ENCODE measurements around the gene ZNF384. TPM values are rescaled to one million over a fixed set of nuclear protein-coding genes. Genes with fewer than 3 reads are reported as not detected.
A peak's percentile ranks its signal among the peaks of the same experiment; 100 is the strongest.

Gene ZNF384
- total and polyA plus RNA-seq, 10 of the 15 experiments (the other 5 are each of a cell fraction or from before 2014, with no cell fraction given) = 0.46 to 81.5 (median 30.5) TPM

GRCh38 chr12:6662906-6663742, 26.1 kb downstream of the ZNF384 start, which contains the start of gene ING4 (continued):
- peak; percentile 87 for TF ChIP-seq JUND (IDR thresholded peaks at IDR 0.05; ENCODE audit: low read depth, low read length)
- peak; percentile 19; the same call in 1 of the 2 replicates for TF ChIP-seq ZNF384 (IDR thresholded peaks at IDR 0.05; ENCODE audit: borderline replicate concordance, low read depth, low read length)
- no peak for TF ChIP-seq EZH2 (IDR thresholded peaks at IDR 0.05; ENCODE audit: borderline replicate concordance, control insufficient read depth, low read depth, low read length)
- peak; percentile 66 for TF ChIP-seq GATAD2B (conservative IDR thresholded peaks at IDR 0.05; ENCODE audit: low read depth)
- TF ChIP-seq YY1 (IDR thresholded peaks at IDR 0.05; ENCODE audit: low read depth, low read length) = peak; percentile 98
- no peak for TF ChIP-seq JUNB (IDR thresholded peaks at IDR 0.05)
- TF ChIP-seq ATF7 (IDR thresholded peaks at IDR 0.05; ENCODE audit: low read depth) = peak; percentile 100
- 0 out of 2 replicates have a peak, but pooled peaks have one; percentile 48 for TF ChIP-seq RFX5 (IDR thresholded peaks at IDR 0.05; ENCODE audit: low read depth, low read length)
- TF ChIP-seq ETV6 (conservative IDR thresholded peaks at IDR 0.05 in 1 of 2, IDR thresholded peaks at IDR 0.05 in 1 of 2; ENCODE audit: borderline replicate concordance in 1 of 2, low read depth in 1 of 2) = peak in 1 of 2 experiments; percentile 76; a peak in 1 of 4 replicates
- peak; percentile 20 for TF ChIP-seq SMAD1 (IDR thresholded peaks at IDR 0.05; ENCODE audit: low read depth, partially characterized antibody)
- TF ChIP-seq PKNOX1 (IDR thresholded peaks at IDR 0.05) = peak; percentile 87
- TF ChIP-seq POLR2AphosphoS5 (IDR thresholded peaks at IDR 0.05; ENCODE audit: low read length) = peak; percentile 60; the same call in 1 of the 2 replicates
- no peak for TF ChIP-seq KLF5 (IDR thresholded peaks at IDR 0.05; ENCODE audit: partially characterized antibody)
- no peak for TF ChIP-seq MYC (IDR thresholded peaks at IDR 0.05; ENCODE audit: insufficient read depth, insufficient read length, insufficient replicate concordance, low read length, severe bottlenecking)
- no peak for TF ChIP-seq SMARCA5 (IDR thresholded peaks at IDR 0.05)
- peak; percentile 99; the same call in 1 of the 2 replicates for TF ChIP-seq RB1 (IDR thresholded peaks at IDR 0.05; ENCODE audit: borderline replicate concordance)
- no peak for TF ChIP-seq BCLAF1 (IDR thresholded peaks at IDR 0.05)
- peak; percentile 95 for TF ChIP-seq NR2C1 (IDR thresholded peaks at IDR 0.05)
- TF ChIP-seq, protein P1, sequence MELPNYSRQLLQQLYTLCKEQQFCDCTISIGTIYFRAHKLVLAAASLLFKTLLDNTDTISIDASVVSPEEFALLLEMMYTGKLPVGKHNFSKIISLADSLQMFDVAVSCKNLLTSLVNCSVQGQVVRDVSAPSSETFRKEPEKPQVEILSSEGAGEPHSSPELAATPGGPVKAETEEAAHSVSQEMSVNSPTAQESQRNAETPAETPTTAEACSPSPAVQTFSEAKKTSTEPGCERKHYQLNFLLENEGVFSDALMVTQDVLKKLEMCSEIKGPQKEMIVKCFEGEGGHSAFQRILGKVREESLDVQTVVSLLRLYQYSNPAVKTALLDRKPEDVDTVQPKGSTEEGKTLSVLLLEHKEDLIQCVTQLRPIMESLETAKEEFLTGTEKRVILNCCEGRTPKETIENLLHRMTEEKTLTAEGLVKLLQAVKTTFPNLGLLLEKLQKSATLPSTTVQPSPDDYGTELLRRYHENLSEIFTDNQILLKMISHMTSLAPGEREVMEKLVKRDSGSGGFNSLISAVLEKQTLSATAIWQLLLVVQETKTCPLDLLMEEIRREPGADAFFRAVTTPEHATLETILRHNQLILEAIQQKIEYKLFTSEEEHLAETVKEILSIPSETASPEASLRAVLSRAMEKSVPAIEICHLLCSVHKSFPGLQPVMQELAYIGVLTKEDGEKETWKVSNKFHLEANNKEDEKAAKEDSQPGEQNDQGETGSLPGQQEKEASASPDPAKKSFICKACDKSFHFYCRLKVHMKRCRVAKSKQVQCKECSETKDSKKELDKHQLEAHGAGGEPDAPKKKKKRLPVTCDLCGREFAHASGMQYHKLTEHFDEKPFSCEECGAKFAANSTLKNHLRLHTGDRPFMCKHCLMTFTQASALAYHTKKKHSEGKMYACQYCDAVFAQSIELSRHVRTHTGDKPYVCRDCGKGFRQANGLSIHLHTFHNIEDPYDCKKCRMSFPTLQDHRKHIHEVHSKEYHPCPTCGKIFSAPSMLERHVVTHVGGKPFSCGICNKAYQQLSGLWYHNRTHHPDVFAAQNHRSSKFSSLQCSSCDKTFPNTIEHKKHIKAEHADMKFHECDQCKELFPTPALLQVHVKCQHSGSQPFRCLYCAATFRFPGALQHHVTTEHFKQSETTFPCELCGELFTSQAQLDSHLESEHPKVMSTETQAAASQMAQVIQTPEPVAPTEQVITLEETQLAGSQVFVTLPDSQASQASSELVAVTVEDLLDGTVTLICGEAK (IDR thresholded peaks at IDR 0.05; ENCODE audit: borderline replicate concordance) = peak; percentile 99
- TF ChIP-seq EGR1 (IDR thresholded peaks at IDR 0.05; ENCODE audit: borderline replicate concordance in 1 of 2, low read depth in 2 of 2, low read length in 2 of 2) = peak; percentile 24 to 71
- peak; percentile 91 for TF ChIP-seq FOXK2 (IDR thresholded peaks at IDR 0.05)
- no peak for TF ChIP-seq MTA3 (IDR thresholded peaks at IDR 0.05; ENCODE audit: borderline replicate concordance, low read length)
